ENCODE results near the gene SCFD2. TPM values are rescaled to one million over a fixed set of nuclear protein-coding genes. Genes with fewer than 3 reads are reported as not detected.
"Not testable (repeated sequence)": the region's sequence is repeated elsewhere in the genome, so short reads cannot be mapped to it uniquely, and the experiment has no call there.

The SCFD2 gene
- polyA plus RNA-seq, 2 of the 4 experiments (the other 2 are of a cell fraction) = 7.6 to 10.8 TPM

DNA sequence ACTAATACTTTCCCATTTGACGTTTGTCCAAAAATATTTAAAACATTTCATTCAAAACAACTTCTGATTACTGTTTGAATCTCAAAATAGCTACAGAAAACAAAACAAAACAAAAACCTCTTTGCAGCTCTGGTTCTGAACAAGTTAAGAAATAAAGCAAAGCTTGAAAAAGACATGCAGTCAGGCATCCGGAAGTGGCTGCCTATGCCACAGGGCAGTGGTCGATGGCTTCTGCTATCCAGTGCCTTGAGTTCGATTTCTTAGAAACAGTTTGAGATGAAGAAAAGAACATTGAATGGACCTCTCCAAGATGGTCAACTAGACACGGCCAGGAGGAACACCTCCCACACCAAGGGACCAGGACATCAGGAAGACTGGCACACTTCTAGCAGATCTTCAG, 125.3 kb downstream of the SCFD2 start:
- ChIA-PET CTCF (no interaction called here), POLR2A (no interaction called here)
- Histone ChIP-seq H3K4me3 (no peak overlapping the region), H3K4me2 (no peak overlapping the region), H3K4me1 (no peaks in the 10 kb centered on the region), H3K27ac (no peak overlapping the region), H3K9me3 (no peaks in the 10 kb centered on the region)
- ATAC-seq (no peak), FAIRE-seq (no peak), DNase-seq (ENCODE audit: low read depth in 1 of 2, low spot score in 1 of 2) (no peak)
- WGBS (ENCODE audit: missing lambda C conversion rate) = 79% methylated on average over 5 of the region's 5 CpGs
- TF ChIP-seq, protein P1, sequence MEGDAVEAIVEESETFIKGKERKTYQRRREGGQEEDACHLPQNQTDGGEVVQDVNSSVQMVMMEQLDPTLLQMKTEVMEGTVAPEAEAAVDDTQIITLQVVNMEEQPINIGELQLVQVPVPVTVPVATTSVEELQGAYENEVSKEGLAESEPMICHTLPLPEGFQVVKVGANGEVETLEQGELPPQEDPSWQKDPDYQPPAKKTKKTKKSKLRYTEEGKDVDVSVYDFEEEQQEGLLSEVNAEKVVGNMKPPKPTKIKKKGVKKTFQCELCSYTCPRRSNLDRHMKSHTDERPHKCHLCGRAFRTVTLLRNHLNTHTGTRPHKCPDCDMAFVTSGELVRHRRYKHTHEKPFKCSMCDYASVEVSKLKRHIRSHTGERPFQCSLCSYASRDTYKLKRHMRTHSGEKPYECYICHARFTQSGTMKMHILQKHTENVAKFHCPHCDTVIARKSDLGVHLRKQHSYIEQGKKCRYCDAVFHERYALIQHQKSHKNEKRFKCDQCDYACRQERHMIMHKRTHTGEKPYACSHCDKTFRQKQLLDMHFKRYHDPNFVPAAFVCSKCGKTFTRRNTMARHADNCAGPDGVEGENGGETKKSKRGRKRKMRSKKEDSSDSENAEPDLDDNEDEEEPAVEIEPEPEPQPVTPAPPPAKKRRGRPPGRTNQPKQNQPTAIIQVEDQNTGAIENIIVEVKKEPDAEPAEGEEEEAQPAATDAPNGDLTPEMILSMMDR (IDR thresholded peaks at IDR 0.05) = no peak
- TF ChIP-seq CHD4 (IDR thresholded peaks at IDR 0.05; ENCODE audit: borderline replicate concordance) = no peak
- no peak for TF ChIP-seq HOXA7 (CRISPR knock-in tag; IDR thresholded peaks at IDR 0.05)
- no peak for TF ChIP-seq ESRRA (IDR thresholded peaks at IDR 0.05; ENCODE audit: borderline replicate concordance, low read length)
- no peak for TF ChIP-seq RNF2 (IDR thresholded peaks at IDR 0.05; ENCODE audit: borderline replicate concordance, low read depth)
- TF ChIP-seq POLR2A (IDR thresholded peaks at IDR 0.05; ENCODE audit: low read length) = no peak
- no peak for TF ChIP-seq JUNB (IDR thresholded peaks at IDR 0.05)

DNA sequence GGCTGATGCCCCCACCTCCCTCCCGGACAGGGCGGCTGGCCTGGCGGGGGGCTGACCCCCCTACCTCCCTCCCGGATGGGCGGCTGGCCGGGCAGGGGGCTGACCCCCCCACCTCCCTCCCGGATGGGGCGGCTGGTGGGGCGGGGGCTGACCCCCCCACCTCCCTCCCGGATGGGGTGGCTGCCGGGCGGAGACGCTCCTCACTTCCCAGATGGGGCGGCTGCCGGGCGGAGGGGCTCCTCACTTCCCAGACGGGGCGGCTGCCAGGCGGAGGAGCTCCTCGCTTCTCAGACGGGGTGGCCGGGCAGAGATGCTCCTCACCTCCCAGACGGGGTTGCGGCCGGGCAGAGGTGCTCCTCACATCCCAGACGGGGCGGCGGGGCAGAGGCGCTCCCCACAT, 127.5 kb downstream of the SCFD2 start:
- no CpG with 5 or more reads among the region's 29 CpGs for WGBS (ENCODE audit: missing lambda C conversion rate)
- POLR2A ChIA-PET; ATAC-seq; H3K9me3 ChIP-seq; H3K27ac ChIP-seq; DNase-seq (ENCODE audit: low read depth in 1 of 2, low spot score in 1 of 2); CTCF ChIA-PET; FAIRE-seq; H3K4me1 ChIP-seq; H3K4me2 ChIP-seq; H3K4me3 ChIP-seq: not testable (repeated sequence)

DNA sequence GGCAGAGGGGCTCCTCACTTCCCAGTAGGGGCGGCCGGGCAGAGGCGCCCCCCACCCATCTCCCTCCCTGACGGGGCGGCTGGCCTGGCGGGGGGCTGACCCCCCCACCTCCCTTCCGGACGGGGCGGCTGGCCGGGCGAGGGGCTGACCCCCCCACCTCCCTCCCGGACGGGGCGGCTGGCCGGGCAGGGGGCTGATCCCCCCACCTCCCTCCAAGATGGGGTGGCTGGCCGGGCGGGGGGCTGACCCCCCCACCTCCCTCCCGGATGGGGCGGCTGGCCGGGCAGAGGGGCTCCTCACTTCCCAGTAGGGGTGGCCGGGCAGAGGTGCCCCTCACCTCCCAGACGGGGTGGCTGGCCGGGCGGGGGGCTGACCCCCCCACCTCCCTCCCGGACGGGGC, 128.1 kb downstream of the SCFD2 start:
- ATAC-seq; POLR2A ChIA-PET; H3K27ac ChIP-seq; H3K4me1 ChIP-seq; DNase-seq (ENCODE audit: low read depth in 1 of 2, low spot score in 1 of 2); CTCF ChIA-PET; H3K9me3 ChIP-seq; H3K4me3 ChIP-seq; FAIRE-seq; H3K4me2 ChIP-seq: not testable (repeated sequence)
- no CpG with 5 or more reads among the region's 26 CpGs for WGBS (ENCODE audit: missing lambda C conversion rate)

DNA sequence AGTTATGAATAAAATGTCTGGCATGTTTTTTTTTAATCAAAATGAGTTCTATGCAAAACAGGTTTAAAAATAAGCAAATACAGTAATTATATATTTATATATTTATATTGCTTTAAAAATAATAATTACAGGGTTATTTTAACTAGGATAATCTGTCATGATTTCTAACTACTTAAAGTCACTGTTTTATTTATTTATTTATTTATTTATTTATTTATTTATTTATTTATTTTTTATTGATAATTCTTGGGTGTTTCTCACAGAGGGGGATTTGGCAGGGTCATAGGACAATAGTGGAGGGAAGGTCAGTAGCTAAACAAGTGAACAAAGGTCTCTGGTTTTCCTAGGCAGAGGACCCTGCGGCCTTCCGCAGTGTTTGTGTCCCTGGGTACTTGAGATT, 129.2 kb downstream of the SCFD2 start:
- H3K9me3 ChIP-seq; FAIRE-seq; POLR2A ChIA-PET; H3K4me3 ChIP-seq; H3K4me1 ChIP-seq; DNase-seq (ENCODE audit: low read depth in 1 of 2, low spot score in 1 of 2); H3K4me2 ChIP-seq; ATAC-seq; H3K27ac ChIP-seq: not testable (repeated sequence)
- 0 out of 2 replicates have a peak, but pooled peaks have one; percentile 14 for TF ChIP-seq ZC3H11A (IDR thresholded peaks at IDR 0.05)
- CTCF ChIA-PET = interaction anchor here (0.7 kb wide), 1 partner anchor 337 kb away, joined by 3 read pairs; no protein-coding TSS in a partner anchor
- no CpG with 5 or more reads among the region's 2 CpGs for WGBS (ENCODE audit: missing lambda C conversion rate)

DNA sequence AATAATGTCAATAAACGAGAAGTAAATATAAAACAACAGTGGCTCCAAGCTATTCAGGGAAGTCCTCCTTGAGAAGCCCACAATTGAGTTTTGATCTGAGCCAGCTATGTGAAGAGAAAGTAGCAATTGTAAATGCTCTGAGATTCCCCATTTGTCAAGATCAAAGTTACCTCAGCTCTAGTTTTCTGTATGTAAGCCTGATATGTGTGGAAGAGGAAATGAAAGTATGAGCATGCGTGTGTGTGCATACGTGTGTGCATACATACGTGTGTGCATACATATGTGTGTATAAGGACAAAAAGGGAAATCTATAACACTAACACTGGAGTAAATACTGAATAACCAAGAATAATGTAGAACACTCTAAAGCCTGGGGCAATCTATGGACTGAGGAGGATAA, 130.3 kb downstream of the SCFD2 start:
- WGBS (ENCODE audit: missing lambda C conversion rate) = 92% methylated on average over 4 of the region's 4 CpGs
- DNase-seq (ENCODE audit: low read depth in 1 of 2, low spot score in 1 of 2) (no peak), FAIRE-seq (no peak), ATAC-seq (no peak)
- H3K4me1 ChIP-seq = no peaks in the 10 kb centered on the region
- ChIA-PET POLR2A (no interaction called here), CTCF (no interaction called here)
- H3K4me2 ChIP-seq = no peak overlapping the region
- no peaks in the 10 kb centered on the region for H3K9me3 ChIP-seq
- no peak overlapping the region for H3K4me3 ChIP-seq
- no peak overlapping the region for H3K27ac ChIP-seq
- TF ChIP-seq HOXB5 (CRISPR knock-in tag; IDR thresholded peaks at IDR 0.05) = no peak
- no peak for TF ChIP-seq POLR2AphosphoS2 (conservative IDR thresholded peaks at IDR 0.05; ENCODE audit: low read length)
- TF ChIP-seq JUNB (IDR thresholded peaks at IDR 0.05) = no peak
- TF ChIP-seq ESRRA (IDR thresholded peaks at IDR 0.05; ENCODE audit: borderline replicate concordance, low read length) = no peak
- no peak for TF ChIP-seq NFE2L2 (conservative IDR thresholded peaks at IDR 0.05; ENCODE audit: low read length)
- no peak for TF ChIP-seq TFCP2L1 (CRISPR knock-in tag; IDR thresholded peaks at IDR 0.05)
- no peak for TF ChIP-seq HDAC2 (IDR thresholded peaks at IDR 0.05)
- TF ChIP-seq HOXB13 (CRISPR knock-in tag; IDR thresholded peaks at IDR 0.05; ENCODE audit: low read depth) = no peak
- TF ChIP-seq, protein P2, sequence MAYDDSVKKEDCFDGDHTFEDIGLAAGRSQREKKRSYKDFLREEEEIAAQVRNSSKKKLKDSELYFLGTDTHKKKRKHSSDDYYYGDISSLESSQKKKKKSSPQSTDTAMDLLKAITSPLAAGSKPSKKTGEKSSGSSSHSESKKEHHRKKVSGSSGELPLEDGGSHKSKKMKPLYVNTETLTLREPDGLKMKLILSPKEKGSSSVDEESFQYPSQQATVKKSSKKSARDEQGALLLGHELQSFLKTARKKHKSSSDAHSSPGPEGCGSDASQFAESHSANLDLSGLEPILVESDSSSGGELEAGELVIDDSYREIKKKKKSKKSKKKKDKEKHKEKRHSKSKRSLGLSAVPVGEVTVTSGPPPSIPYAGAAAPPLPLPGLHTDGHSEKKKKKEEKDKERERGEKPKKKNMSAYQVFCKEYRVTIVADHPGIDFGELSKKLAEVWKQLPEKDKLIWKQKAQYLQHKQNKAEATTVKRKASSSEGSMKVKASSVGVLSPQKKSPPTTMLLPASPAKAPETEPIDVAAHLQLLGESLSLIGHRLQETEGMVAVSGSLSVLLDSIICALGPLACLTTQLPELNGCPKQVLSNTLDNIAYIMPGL (CRISPR knock-in tag; IDR thresholded peaks at IDR 0.05; ENCODE audit: borderline replicate concordance) = no peak
- TF ChIP-seq PHF8 (IDR thresholded peaks at IDR 0.05; ENCODE audit: borderline replicate concordance, low read depth) = no peak
- no peak for TF ChIP-seq MYC (IDR thresholded peaks at IDR 0.05; ENCODE audit: borderline replicate concordance, low read length)
- no peak for TF ChIP-seq KDM5A (IDR thresholded peaks at IDR 0.05)
- TF ChIP-seq, protein P3, sequence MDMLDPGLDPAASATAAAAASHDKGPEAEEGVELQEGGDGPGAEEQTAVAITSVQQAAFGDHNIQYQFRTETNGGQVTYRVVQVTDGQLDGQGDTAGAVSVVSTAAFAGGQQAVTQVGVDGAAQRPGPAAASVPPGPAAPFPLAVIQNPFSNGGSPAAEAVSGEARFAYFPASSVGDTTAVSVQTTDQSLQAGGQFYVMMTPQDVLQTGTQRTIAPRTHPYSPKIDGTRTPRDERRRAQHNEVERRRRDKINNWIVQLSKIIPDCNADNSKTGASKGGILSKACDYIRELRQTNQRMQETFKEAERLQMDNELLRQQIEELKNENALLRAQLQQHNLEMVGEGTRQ (IDR thresholded peaks at IDR 0.05) = no peak
- TF ChIP-seq, protein P4, sequence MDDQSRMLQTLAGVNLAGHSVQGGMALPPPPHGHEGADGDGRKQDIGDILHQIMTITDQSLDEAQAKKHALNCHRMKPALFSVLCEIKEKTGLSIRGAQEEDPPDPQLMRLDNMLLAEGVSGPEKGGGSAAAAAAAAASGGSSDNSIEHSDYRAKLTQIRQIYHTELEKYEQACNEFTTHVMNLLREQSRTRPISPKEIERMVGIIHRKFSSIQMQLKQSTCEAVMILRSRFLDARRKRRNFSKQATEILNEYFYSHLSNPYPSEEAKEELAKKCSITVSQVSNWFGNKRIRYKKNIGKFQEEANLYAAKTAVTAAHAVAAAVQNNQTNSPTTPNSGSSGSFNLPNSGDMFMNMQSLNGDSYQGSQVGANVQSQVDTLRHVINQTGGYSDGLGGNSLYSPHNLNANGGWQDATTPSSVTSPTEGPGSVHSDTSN (IDR thresholded peaks at IDR 0.05) = no peak
- no peak for TF ChIP-seq JUN (IDR thresholded peaks at IDR 0.05)
- TF ChIP-seq, protein P5, sequence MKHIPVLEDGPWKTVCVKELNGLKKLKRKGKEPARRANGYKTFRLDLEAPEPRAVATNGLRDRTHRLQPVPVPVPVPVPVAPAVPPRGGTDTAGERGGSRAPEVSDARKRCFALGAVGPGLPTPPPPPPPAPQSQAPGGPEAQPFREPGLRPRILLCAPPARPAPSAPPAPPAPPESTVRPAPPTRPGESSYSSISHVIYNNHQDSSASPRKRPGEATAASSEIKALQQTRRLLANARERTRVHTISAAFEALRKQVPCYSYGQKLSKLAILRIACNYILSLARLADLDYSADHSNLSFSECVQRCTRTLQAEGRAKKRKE (CRISPR knock-in tag; IDR thresholded peaks at IDR 0.05; ENCODE audit: low read depth) = no peak
- no peak for TF ChIP-seq NR3C1 (IDR thresholded peaks at IDR 0.05)
